GM19240 (cell line): Measurements from ENCODE around the gene FNDC1.
"Not testable (repeated sequence)": the region's sequence is repeated elsewhere in the genome, so short reads cannot be mapped to it uniquely, and the experiment has no call there.

Experiments used
- DNase-seq: peaks from one replicate; pipeline ENCODE4 v3.0.0; 2011; ENCODE audit warnings: low spot score; ENCODE audit not compliant: insufficient read length

Gene FNDC1

GRCh38 chr6:159255434-159255951 is 86.3 kb downstream of the FNDC1 start:
- DNase-seq = no peak

GRCh38 chr6:159256128-159256527 is 86.9 kb downstream of the FNDC1 start:
- DNase-seq = no peak

- no peak for DNase-seq
Measured at GRCh38 chr6:159257846-159258245, 88.6 kb downstream of the FNDC1 start.

GRCh38 chr6:159259441-159260125 is 90.4 kb downstream of the FNDC1 start:
- DNase-seq = no peak

GRCh38 chr6:159260208-159260607 is 91.0 kb downstream of the FNDC1 start:
- no peak for DNase-seq

- DNase-seq = no peak
Measured at GRCh38 chr6:159261995-159262394, 92.8 kb downstream of the FNDC1 start.

GRCh38 chr6:159262586-159262985 is 93.4 kb downstream of the FNDC1 start:
- no peak for DNase-seq

- no peak for DNase-seq
Measured at GRCh38 chr6:159267165-159267564, 98.0 kb downstream of the FNDC1 start.

- DNase-seq = no peak
Measured at GRCh38 chr6:159268511-159268910, 99.3 kb downstream of the FNDC1 start.

- no peak for DNase-seq
Measured at GRCh38 chr6:159271257-159271656, 102.1 kb downstream of the FNDC1 start.

- DNase-seq = no peak
Measured at GRCh38 chr6:159278626-159279025, 109.4 kb downstream of the FNDC1 start.

- DNase-seq = no peak
Measured at GRCh38 chr6:159279790-159280277, 110.6 kb downstream of the FNDC1 start.

GRCh38 chr6:159282421-159282820 is 113.2 kb downstream of the FNDC1 start:
- DNase-seq = no peak

GRCh38 chr6:159284661-159285060 is 115.5 kb downstream of the FNDC1 start:
- DNase-seq = not testable (repeated sequence)

- no peak for DNase-seq
Measured at GRCh38 chr6:159298840-159299239, 129.6 kb downstream of the FNDC1 start.

GRCh38 chr6:159299566-159299965 is 130.4 kb downstream of the FNDC1 start:
- no peak for DNase-seq

GRCh38 chr6:159301277-159301676 is 132.1 kb downstream of the FNDC1 start:
- DNase-seq = no peak

GRCh38 chr6:159301810-159302593 is 132.8 kb downstream of the FNDC1 start:
- no peak for DNase-seq

GRCh38 chr6:159302594-159302992 is 133.4 kb downstream of the FNDC1 start:
- no peak for DNase-seq

GRCh38 chr6:159303159-159303558 is 134.0 kb downstream of the FNDC1 start:
- DNase-seq = no peak

- no peak for DNase-seq
Measured at GRCh38 chr6:159303784-159304183, 134.6 kb downstream of the FNDC1 start.

GRCh38 chr6:159304641-159305040 is 135.4 kb downstream of the FNDC1 start:
- DNase-seq = no peak
